ENCODE measurements around the gene AFF2.

AFF2 gene

DNA sequence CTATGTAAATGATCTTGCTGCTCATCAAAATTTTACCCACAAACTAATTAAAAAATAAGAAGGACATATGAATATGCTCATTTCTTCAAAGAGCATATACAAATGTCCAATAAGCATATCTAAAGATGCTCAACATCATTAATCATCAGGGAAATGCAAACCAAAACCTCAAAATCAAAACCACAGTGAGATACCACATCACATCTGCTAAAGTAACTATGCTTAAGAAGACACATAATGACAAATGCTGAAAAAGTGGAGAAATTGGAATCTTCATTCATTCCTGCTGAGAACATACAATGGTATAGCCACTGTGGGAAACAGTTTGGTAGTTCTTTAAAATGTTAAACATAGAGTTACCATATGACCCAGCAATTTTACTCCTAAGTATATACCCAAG is 81.9 kb downstream of the AFF2 start:
- no peak for DNase-seq (ENCODE audit: low spot score)
- TF ChIP-seq, protein P1, sequence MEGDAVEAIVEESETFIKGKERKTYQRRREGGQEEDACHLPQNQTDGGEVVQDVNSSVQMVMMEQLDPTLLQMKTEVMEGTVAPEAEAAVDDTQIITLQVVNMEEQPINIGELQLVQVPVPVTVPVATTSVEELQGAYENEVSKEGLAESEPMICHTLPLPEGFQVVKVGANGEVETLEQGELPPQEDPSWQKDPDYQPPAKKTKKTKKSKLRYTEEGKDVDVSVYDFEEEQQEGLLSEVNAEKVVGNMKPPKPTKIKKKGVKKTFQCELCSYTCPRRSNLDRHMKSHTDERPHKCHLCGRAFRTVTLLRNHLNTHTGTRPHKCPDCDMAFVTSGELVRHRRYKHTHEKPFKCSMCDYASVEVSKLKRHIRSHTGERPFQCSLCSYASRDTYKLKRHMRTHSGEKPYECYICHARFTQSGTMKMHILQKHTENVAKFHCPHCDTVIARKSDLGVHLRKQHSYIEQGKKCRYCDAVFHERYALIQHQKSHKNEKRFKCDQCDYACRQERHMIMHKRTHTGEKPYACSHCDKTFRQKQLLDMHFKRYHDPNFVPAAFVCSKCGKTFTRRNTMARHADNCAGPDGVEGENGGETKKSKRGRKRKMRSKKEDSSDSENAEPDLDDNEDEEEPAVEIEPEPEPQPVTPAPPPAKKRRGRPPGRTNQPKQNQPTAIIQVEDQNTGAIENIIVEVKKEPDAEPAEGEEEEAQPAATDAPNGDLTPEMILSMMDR (IDR thresholded peaks at IDR 0.05; ENCODE audit: extremely low read depth, missing control alignments) = no peak

DNA sequence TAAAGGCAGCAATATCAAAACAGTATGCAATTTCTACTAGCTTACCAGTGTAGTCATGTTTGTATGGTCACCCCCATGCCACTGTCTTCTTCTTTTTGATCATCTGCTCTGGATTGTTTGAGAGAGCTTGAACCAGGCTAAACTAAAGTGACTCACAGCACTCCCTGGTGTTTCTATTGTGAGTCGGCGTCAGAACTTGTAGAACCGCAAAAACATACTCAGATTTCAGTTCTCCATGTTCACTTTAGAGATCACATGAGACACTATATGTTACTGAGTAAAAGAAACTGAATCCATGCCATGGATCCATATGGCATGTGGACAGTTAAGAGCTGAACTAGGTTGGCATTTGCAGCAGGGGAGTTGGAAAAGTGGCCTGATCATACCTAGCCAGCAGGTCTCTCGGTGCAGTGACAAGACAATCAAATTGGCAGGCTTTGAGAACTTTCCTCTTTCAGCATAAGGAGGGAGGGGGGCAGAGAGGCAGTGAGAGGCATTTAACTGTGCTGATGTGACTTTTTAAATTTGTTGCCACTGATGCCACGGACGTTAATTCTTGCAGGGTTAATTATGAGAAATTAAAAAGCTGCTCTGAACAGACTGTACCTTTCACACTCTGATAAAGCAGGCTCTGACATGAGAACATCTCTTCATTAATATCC is 88.4 kb downstream of the AFF2 start:
- TF ChIP-seq, protein P1 (IDR thresholded peaks at IDR 0.05; ENCODE audit: extremely low read depth, missing control alignments) = no peak
- no peak for DNase-seq (ENCODE audit: low spot score)

DNA sequence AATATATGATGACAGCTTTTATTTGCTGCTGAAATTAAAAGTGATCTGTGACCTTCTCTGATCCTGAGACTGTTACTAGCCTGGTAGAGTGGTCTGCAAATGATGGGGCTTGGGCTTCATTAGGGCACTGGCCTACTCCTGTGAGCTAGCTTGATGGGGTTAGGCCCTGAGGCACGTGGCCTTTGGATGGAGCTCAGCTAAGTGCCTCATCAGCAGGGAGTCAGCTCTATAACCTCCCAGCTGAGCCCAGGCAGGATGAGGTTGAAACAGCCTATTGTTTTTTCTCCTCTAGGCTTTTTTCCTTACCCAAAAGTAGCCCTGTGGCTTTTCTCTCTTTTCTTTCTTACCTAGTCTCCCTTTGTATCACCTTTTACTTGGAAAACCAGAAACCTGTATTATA is 92.2 kb downstream of the AFF2 start:
- TF ChIP-seq, protein P1 (IDR thresholded peaks at IDR 0.05; ENCODE audit: extremely low read depth, missing control alignments) = no peak
- DNase-seq (ENCODE audit: low spot score) = no peak

DNA sequence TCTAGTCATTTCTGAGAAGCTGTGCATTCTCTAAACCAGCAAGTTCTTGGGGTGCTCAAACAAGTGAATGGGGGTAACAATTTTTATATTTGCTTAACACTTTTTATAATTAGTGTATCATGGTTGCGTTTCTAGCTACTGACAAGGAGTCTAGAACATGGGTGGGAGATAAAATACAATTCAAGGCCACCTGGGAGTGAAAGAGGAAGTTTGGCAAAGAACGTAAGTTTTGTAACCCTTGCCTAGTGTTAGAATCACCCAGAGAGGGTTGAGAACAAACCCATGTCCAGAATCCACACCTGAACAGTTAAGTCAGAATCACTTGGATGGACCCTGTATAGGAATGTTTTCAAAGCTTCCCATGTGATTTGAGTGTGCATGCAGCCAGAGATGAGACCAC is 92.7 kb downstream of the AFF2 start:
- no peak for DNase-seq (ENCODE audit: low spot score)
- TF ChIP-seq, protein P1 (IDR thresholded peaks at IDR 0.05; ENCODE audit: extremely low read depth, missing control alignments) = no peak

DNA sequence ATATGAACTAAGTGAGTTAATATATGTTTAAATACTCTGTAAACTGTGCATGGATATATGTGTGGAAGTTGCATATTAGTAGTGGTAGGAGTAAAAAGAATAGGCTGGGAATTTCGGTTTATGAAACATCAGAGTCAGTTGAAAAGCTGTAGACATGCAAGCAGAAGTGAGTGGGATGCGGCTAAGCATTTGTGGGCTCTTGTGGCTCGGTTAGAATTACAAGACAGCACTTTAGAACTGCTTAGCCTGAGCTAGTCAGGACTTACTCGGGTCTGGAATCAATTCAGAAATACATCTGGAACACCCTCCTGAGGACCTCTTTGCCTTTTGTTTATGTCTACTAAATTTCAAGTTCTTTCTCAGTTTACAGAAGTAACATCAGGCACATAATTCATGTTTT is 93.6 kb downstream of the AFF2 start:
- TF ChIP-seq, protein P1 (IDR thresholded peaks at IDR 0.05; ENCODE audit: extremely low read depth, missing control alignments) = no peak
- no peak for DNase-seq (ENCODE audit: low spot score)

DNA sequence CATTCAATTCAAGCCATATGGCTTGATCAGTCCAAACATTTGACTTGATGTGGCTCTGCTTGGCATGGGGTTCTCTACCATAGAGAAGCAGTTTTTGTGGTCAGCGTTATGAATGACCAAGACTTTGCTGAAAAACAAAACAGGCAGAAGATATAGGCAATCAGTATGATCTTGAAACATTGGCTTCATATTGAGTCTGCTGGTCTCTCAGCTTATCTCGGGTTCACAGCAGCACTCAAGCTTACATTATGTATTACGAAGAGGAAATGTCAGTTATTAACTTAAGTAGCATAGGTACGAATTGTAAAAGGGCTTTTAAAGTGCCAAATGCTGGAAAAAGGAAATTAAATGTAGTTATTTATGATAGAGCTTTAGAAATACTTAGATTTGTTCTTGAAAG is 99.0 kb downstream of the AFF2 start:
- DNase-seq (ENCODE audit: low spot score) = no peak
- TF ChIP-seq, protein P1 (IDR thresholded peaks at IDR 0.05; ENCODE audit: extremely low read depth, missing control alignments) = no peak

DNA sequence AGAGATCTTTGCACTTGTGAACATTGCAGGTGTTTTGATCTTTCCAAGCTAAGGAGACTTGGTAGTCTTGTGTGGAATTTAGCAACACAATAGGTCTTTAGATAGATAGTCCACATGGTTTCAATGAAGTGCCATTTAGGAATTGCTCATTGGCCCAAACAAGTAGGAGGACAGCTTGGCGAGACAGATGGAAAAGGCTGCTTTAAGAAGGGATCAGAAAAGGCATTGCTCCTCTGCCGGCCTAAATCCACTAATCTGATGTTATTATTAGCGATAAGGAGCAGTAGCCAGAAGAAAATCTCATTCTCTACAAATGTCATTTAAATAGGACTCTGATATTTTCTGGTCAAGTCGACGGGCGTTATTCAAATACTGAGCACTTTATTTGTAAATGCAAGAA is 99.7 kb downstream of the AFF2 start:
- TF ChIP-seq, protein P1 (IDR thresholded peaks at IDR 0.05; ENCODE audit: extremely low read depth, missing control alignments) = no peak
- no peak for DNase-seq (ENCODE audit: low spot score)

All from GM20000 (cell line).